ENCODE measurements around the gene DLG2. TPM values are rescaled to one million over a fixed set of nuclear protein-coding genes. Genes with fewer than 3 reads are reported as not detected.
"Not testable (repeated sequence)": the region's sequence is repeated elsewhere in the genome, so short reads cannot be mapped to it uniquely, and the experiment has no call there.

DLG2 gene
- total RNA-seq, 1 donor from 2014 or later = 13.7 TPM

GRCh38 chr11:85310479-85310878 is 316.7 kb downstream of the DLG2 start:
- DNase-seq = no peak

GRCh38 chr11:85307366-85307765 is 319.8 kb downstream of the DLG2 start:
- DNase-seq = no peak

GRCh38 chr11:85301895-85302678 is 325.1 kb downstream of the DLG2 start:
- DNase-seq = no peak

- no peak for DNase-seq
These were observed 327.7 kb downstream of the DLG2 start for GRCh38 chr11:85299258-85299942.

GRCh38 chr11:85295694-85296271 is 331.4 kb downstream of the DLG2 start:
- DNase-seq = no peak

GRCh38 chr11:85281550-85281949 is 345.6 kb downstream of the DLG2 start:
- DNase-seq = no peak

- no peak for DNase-seq
These were observed 347.9 kb downstream of the DLG2 start for GRCh38 chr11:85279267-85279666.

- no peak for DNase-seq
These were observed 349.5 kb downstream of the DLG2 start for GRCh38 chr11:85277693-85278092.

- DNase-seq = no peak
These were observed 350.8 kb downstream of the DLG2 start for GRCh38 chr11:85276332-85276731.

- not testable (repeated sequence) for DNase-seq
These were observed 356.8 kb downstream of the DLG2 start for GRCh38 chr11:85270315-85270714.

GRCh38 chr11:85269109-85269508 is 358.0 kb downstream of the DLG2 start:
- DNase-seq = no peak

- no peak for DNase-seq
These were observed 360.5 kb downstream of the DLG2 start for GRCh38 chr11:85266646-85267045.

- DNase-seq = no peak
These were observed 363.8 kb downstream of the DLG2 start for GRCh38 chr11:85263328-85263727.

GRCh38 chr11:85257837-85258236 is 369.3 kb downstream of the DLG2 start:
- no peak for DNase-seq

- DNase-seq = no peak
These were observed 370.7 kb downstream of the DLG2 start for GRCh38 chr11:85256433-85256832.

GRCh38 chr11:85249482-85249881 is 377.7 kb downstream of the DLG2 start:
- no peak for DNase-seq

- DNase-seq = no peak
These were observed 379.3 kb downstream of the DLG2 start for GRCh38 chr11:85247797-85248196.

- no peak for DNase-seq
These were observed 388.2 kb downstream of the DLG2 start for GRCh38 chr11:85238906-85239305.

- not testable (repeated sequence) for DNase-seq
These were observed 389.1 kb downstream of the DLG2 start for GRCh38 chr11:85238038-85238437.

GRCh38 chr11:85236211-85236610 is 390.9 kb downstream of the DLG2 start:
- DNase-seq = no peak

GRCh38 chr11:85232559-85232958 is 394.6 kb downstream of the DLG2 start:
- DNase-seq = no peak

GRCh38 chr11:85231588-85231987 is 395.6 kb downstream of the DLG2 start:
- no peak for DNase-seq

GRCh38 chr11:85229723-85230122 is 397.4 kb downstream of the DLG2 start:
- DNase-seq = not testable (repeated sequence)
